ENCODE measurements around the gene POTEJ.
"Not testable (repeated sequence)": the region's sequence is repeated elsewhere in the genome, so short reads cannot be mapped to it uniquely, and the experiment has no call there.

POTEJ gene

GRCh38 chr2:130611140-130611539 is at the start of gene POTEJ:
Gene POTEJ (plus strand): TSS chr2:130611440. CDS start chr2:130611533, 93 bp downstream.
- not testable (repeated sequence) for DNase-seq (ENCODE audit: low read depth, low spot score)

- DNase-seq (ENCODE audit: low read depth, low spot score) = not testable (repeated sequence)
These were observed 45.1 kb upstream of the POTEJ start for GRCh38 chr2:130566165-130566564.

GRCh38 chr2:130571929-130572328 is 39.3 kb upstream of the POTEJ start:
- DNase-seq (ENCODE audit: low read depth, low spot score) = not testable (repeated sequence)

- DNase-seq (ENCODE audit: low read depth, low spot score) = not testable (repeated sequence)
These were observed 37.0 kb upstream of the POTEJ start for GRCh38 chr2:130574230-130574629.

GRCh38 chr2:130576209-130576784 is 34.9 kb upstream of the POTEJ start:
- not testable (repeated sequence) for DNase-seq (ENCODE audit: low read depth, low spot score)

GRCh38 chr2:130577559-130577958 is 33.7 kb upstream of the POTEJ start:
- not testable (repeated sequence) for DNase-seq (ENCODE audit: low read depth, low spot score)

GRCh38 chr2:130579121-130579520 is 32.1 kb upstream of the POTEJ start:
- DNase-seq (ENCODE audit: low read depth, low spot score) = not testable (repeated sequence)

- not testable (repeated sequence) for DNase-seq (ENCODE audit: low read depth, low spot score)
These were observed 29.7 kb upstream of the POTEJ start for GRCh38 chr2:130581491-130581890.

GRCh38 chr2:130582970-130583369 is 28.3 kb upstream of the POTEJ start:
- not testable (repeated sequence) for DNase-seq (ENCODE audit: low read depth, low spot score)

- DNase-seq (ENCODE audit: low read depth, low spot score) = not testable (repeated sequence)
These were observed 27.7 kb upstream of the POTEJ start for GRCh38 chr2:130583582-130583981.

- not testable (repeated sequence) for DNase-seq (ENCODE audit: low read depth, low spot score)
These were observed 26.5 kb upstream of the POTEJ start for GRCh38 chr2:130584726-130585125.

GRCh38 chr2:130588688-130589458 is 22.4 kb upstream of the POTEJ start:
- DNase-seq (ENCODE audit: low read depth, low spot score) = not testable (repeated sequence)

GRCh38 chr2:130590170-130590841 is 20.9 kb upstream of the POTEJ start:
- DNase-seq (ENCODE audit: low read depth, low spot score) = not testable (repeated sequence)

GRCh38 chr2:130590842-130591359 is 20.3 kb upstream of the POTEJ start:
- not testable (repeated sequence) for DNase-seq (ENCODE audit: low read depth, low spot score)

- DNase-seq (ENCODE audit: low read depth, low spot score) = not testable (repeated sequence)
These were observed 18.3 kb upstream of the POTEJ start for GRCh38 chr2:130592791-130593414.

GRCh38 chr2:130594011-130594410 is 17.2 kb upstream of the POTEJ start:
- not testable (repeated sequence) for DNase-seq (ENCODE audit: low read depth, low spot score)

GRCh38 chr2:130596757-130597156 is 14.5 kb upstream of the POTEJ start:
- DNase-seq (ENCODE audit: low read depth, low spot score) = not testable (repeated sequence)

GRCh38 chr2:130597994-130598393 is 13.2 kb upstream of the POTEJ start:
- DNase-seq (ENCODE audit: low read depth, low spot score) = not testable (repeated sequence)

- not testable (repeated sequence) for DNase-seq (ENCODE audit: low read depth, low spot score)
These were observed 12.8 kb upstream of the POTEJ start for GRCh38 chr2:130598463-130598862.

- not testable (repeated sequence) for DNase-seq (ENCODE audit: low read depth, low spot score)
These were observed 11.8 kb upstream of the POTEJ start, which contains the start of gene CFC1 for GRCh38 chr2:130599393-130599792. Gene CFC1 (minus strand): TSS chr2:130599575. CDS start chr2:130599287, 288 bp downstream.

GRCh38 chr2:130599926-130600325 is 11.3 kb upstream of the POTEJ start:
- not testable (repeated sequence) for DNase-seq (ENCODE audit: low read depth, low spot score)

All from activated naive CD8-positive, alpha-beta T cell treated with anti-CD3 and anti-CD28 coated beads, Interleukin-2, amount 50 U/mL, for 16 hours (primary cell).